H9 (cell line): ENCODE results near the gene PDE4C. TPM values are rescaled to one million over a fixed set of nuclear protein-coding genes. Genes with fewer than 3 reads are reported as not detected.

Source experiments
- DNase-seq: peaks from one replicate; pipeline ENCODE4 v3.0.0-alpha.2; 2017
- H2AFZ ChIP-seq: one replicate; pipeline ENCODE4 v1.6.1; 2013; ENCODE audit warnings: mild to moderate bottlenecking, low read length, control low read depth, moderate library complexity
- H2AK5ac ChIP-seq: 2 replicates; pipeline ENCODE4 v1.6.1; 2013; ENCODE audit warnings: low read length, control low read depth, mixed read lengths; ENCODE audit not compliant: insufficient read length
- H2BK120ac ChIP-seq: one replicate; pipeline ENCODE4 v1.6.1; 2013; ENCODE audit warnings: low read depth, mild to moderate bottlenecking, low read length, control low read depth, inconsistent platforms; ENCODE audit not compliant: poor library complexity, severe bottlenecking
- H2BK12ac ChIP-seq: 2 replicates; pipeline ENCODE4 v1.6.1; 2013; ENCODE audit warnings: low read length, control low read depth, mixed read lengths, low read depth; ENCODE audit not compliant: insufficient read length
- H2BK15ac ChIP-seq: 2 replicates; pipeline ENCODE4 v1.6.1; 2013; ENCODE audit warnings: low read depth, low read length, control low read depth
- H2BK20ac ChIP-seq: one replicate; pipeline ENCODE4 v1.6.1; 2013; ENCODE audit warnings: low read depth, mild to moderate bottlenecking, low read length, control low read depth, inconsistent platforms; ENCODE audit not compliant: poor library complexity, severe bottlenecking
- H2BK5ac ChIP-seq: 2 replicates; pipeline ENCODE4 v1.6.1; 2013; ENCODE audit warnings: low read length, control low read depth, mixed read lengths; ENCODE audit not compliant: insufficient read length
- H3K14ac ChIP-seq: 2 replicates; pipeline ENCODE4 v1.6.1; 2013; ENCODE audit warnings: low read length, control low read depth; ENCODE audit not compliant: insufficient read depth
- H3K18ac ChIP-seq: 2 replicates; pipeline ENCODE4 v1.6.1; 2013; ENCODE audit warnings: low read depth, mild to moderate bottlenecking, mixed read lengths, low read length, control low read depth; ENCODE audit not compliant: insufficient read length
- H3K23ac ChIP-seq: 2 replicates; pipeline ENCODE4 v1.6.1; 2013; ENCODE audit warnings: low read length, control low read depth, mixed read lengths, low read depth; ENCODE audit not compliant: insufficient read length
- H3K23me2 ChIP-seq: 2 replicates; pipeline ENCODE4 v1.6.1; 2013; ENCODE audit warnings: low read depth, mild to moderate bottlenecking, mixed read lengths, low read length, control low read depth; ENCODE audit not compliant: insufficient read length, poor library complexity, severe bottlenecking
- H3K27ac ChIP-seq: 2 replicates; pipeline ENCODE4 v1.5.1; 2013; ENCODE audit warnings: low read length, control low read depth, mixed read lengths, low read depth; ENCODE audit not compliant: insufficient read length
- H3K27me3 ChIP-seq: 2 replicates; pipeline ENCODE4 v1.6.1; 2013; ENCODE audit warnings: low read length, control low read depth, inconsistent platforms; ENCODE audit not compliant: insufficient read depth
- H3K4ac ChIP-seq: 2 replicates; pipeline ENCODE4 v1.6.1; 2013; ENCODE audit warnings: low read depth, mild to moderate bottlenecking, control low read depth, inconsistent platforms, low read length, moderate library complexity
- H3K4me1 ChIP-seq: 2 replicates; pipeline ENCODE4 v1.6.1; 2013; ENCODE audit warnings: low read length, control low read depth, inconsistent platforms; ENCODE audit not compliant: insufficient read depth
- H3K4me2 ChIP-seq: 2 replicates; pipeline ENCODE4 v1.6.1; 2013; ENCODE audit warnings: low read length, control low read depth, mixed read lengths; ENCODE audit not compliant: insufficient read length, insufficient read depth
- H3K56ac ChIP-seq: 2 replicates; pipeline ENCODE4 v1.6.1; 2013; ENCODE audit warnings: low read depth, mild to moderate bottlenecking, mixed read lengths, low read length, control low read depth; ENCODE audit not compliant: insufficient read length
- H3K79me1 ChIP-seq: 2 replicates; pipeline ENCODE4 v1.6.1; 2013; ENCODE audit warnings: low read depth, mild to moderate bottlenecking, moderate library complexity, low read length, control low read depth, inconsistent platforms; ENCODE audit not compliant: insufficient read depth, poor library complexity, severe bottlenecking
- H3K79me2 ChIP-seq: 2 replicates; pipeline ENCODE4 v1.6.1; 2013; ENCODE audit warnings: low read length, control low read depth, inconsistent platforms; ENCODE audit not compliant: insufficient read depth
- H3K9ac ChIP-seq: 2 replicates; pipeline ENCODE4 v1.6.1; 2013; ENCODE audit warnings: low read length, control low read depth, mixed read lengths; ENCODE audit not compliant: insufficient read length; ENCODE audit errors: extremely low read depth
- H3K9me3 ChIP-seq: one replicate; pipeline ENCODE4 v1.6.1; 2013; ENCODE audit warnings: low read depth, low read length, inconsistent platforms; ENCODE audit not compliant: control insufficient read depth
- H3T11ph ChIP-seq: one replicate; pipeline ENCODE4 v1.6.1; 2013; ENCODE audit warnings: mild to moderate bottlenecking, low read length, control low read depth, inconsistent platforms
- H4K20me1 ChIP-seq: one replicate; pipeline ENCODE4 v1.6.1; 2013; ENCODE audit not compliant: control insufficient read depth, insufficient read length, insufficient read depth
- H4K5ac ChIP-seq: 2 replicates; pipeline ENCODE4 v1.6.1; 2013; ENCODE audit warnings: low read depth, mild to moderate bottlenecking, mixed read lengths, low read length, control low read depth; ENCODE audit not compliant: insufficient read length
- H4K8ac ChIP-seq: replicated peaks from 2 replicates; pipeline ENCODE4 v1.6.1; 2013; ENCODE audit warnings: low read length, control low read depth, mixed read lengths, low read depth; ENCODE audit not compliant: insufficient read length
- H4K91ac ChIP-seq: 2 replicates; pipeline ENCODE4 v1.6.1; 2013; ENCODE audit warnings: low read depth, mild to moderate bottlenecking, moderate library complexity, mixed read lengths, low read length, control low read depth; ENCODE audit not compliant: insufficient read length
- H3K27ac Mint-ChIP-seq, 3 experiments: 2 replicates in 2 of 3; 3 replicates in 1 of 3; pipeline ENCODE4 v1.8.0; 2020 to 2021; ENCODE audit warnings: mixed read lengths in 3 of 3, mild to moderate bottlenecking in 1 of 3, moderate library complexity in 1 of 3
- H3K27me3 Mint-ChIP-seq: 2 replicates; pipeline ENCODE4 v1.8.0; 2021; ENCODE audit warnings: low read depth, mild to moderate bottlenecking, moderate library complexity, mixed read lengths
- H3K36me3 Mint-ChIP-seq, 3 experiments: 2 replicates in 2 of 3; 3 replicates in 1 of 3; pipeline ENCODE4 v1.8.0; 2020 to 2021; ENCODE audit warnings: low read depth in 3 of 3, mixed read lengths in 3 of 3; ENCODE audit not compliant: insufficient read depth in 1 of 3
- H3K4me1 Mint-ChIP-seq, 2 experiments: 2 replicates each; pipeline ENCODE4 v1.8.0; 2020; ENCODE audit warnings: mixed read lengths in 2 of 2
- H3K4me3 Mint-ChIP-seq, 2 experiments: 2 replicates in 1 of 2; 3 replicates in 1 of 2; pipeline ENCODE4 v1.8.0; 2020 to 2021; ENCODE audit warnings: mild to moderate bottlenecking in 2 of 2, mixed read lengths in 2 of 2, moderate library complexity in 1 of 2
- H3K9me3 Mint-ChIP-seq, 2 experiments: 2 replicates in 1 of 2; 3 replicates in 1 of 2; pipeline ENCODE4 v1.8.0; 2020; ENCODE audit warnings: mild to moderate bottlenecking in 2 of 2, mixed read lengths in 2 of 2, moderate library complexity in 1 of 2
- WGBS: extraction: QIAGEN DNeasy Blood & Tissue Kit; methylation state at CpG from one replicate; pipeline ENCODE4 v1.1.7; 2013; ENCODE audit warnings: missing lambda C conversion rate, low lambda C conversion rate, mixed read lengths; ENCODE audit not compliant: insufficient read length; ENCODE audit errors: extremely low coverage; 5-methylcytosine and 5-hydroxymethylcytosine counted together
- total RNA-seq: library from RNA; stranded (reverse); gene quantifications from 2 replicates; pipeline ENCODE4 v1.2.1, GENCODE V29; 2021
- TF ChIP-seq, protein P1 (sequence below): fragments of 200-600 bp; sonication (generic); conservative IDR thresholded peaks from 3 replicates; pipeline ENCODE4 v1.8.0; 2021; ENCODE audit warnings: antibody characterized with exemption, mild to moderate bottlenecking

The PDE4C gene
- total RNA-seq, 1 experiment from 2014 or later: 1.8 TPM

DNA sequence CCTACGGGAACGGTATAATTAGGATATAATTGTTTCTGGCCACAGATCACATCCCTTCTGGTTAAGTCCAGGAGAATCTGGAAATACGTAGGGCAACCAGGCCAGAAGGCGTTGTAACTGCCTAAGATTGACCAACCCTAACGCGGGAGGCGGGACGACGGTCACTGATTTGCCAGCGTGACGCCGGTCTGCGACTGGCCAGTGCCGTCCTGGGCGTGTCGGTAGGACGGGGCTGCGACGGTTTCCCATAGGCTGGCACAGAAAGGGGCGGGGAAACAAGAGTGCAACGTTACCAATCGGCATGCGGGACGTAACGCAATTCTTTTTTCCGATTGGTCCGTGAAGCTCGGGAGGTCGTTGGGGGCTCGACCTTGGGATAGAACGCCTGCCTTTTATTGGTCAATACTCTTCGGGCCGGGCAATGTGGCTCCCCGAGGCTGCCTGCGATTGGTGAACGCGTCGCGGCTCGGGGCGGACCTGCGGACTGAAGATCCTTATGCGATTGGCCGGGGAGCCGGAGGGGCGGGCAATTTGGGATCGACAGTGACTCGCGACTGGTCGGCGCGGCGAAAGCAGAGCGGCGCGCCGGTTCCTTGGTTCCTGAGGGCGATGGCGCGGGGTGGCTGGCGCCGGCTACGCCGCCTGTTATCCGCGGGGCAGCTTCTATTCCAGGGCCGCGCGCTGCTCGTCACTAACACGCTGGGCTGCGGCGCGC, 33.4 kb downstream of the PDE4C start, which contains the start of gene MPV17L2:
TSS of gene MPV17L2 (plus strand) at position 546 of the 715 bp plus-strand sequence. CDS start at position 610, 64 bp downstream.
- Histone ChIP-seq H4K20me1 (no peaks in the 10 kb centered on the region), H3K79me1 (peaks cover 6% of the 10 kb centered on the region), H2BK12ac (no peak within 1 kb of the TSS), H3K18ac (peak within 1 kb of the TSS; percentile 39), H3K27me3 (no peaks in the 10 kb centered on the region), H2AFZ (no peak within 1 kb of the TSS), H2BK20ac (no peak within 1 kb of the TSS), H3K14ac (no peak within 1 kb of the TSS; the same call in 1 of the 2 replicates), H3K23ac (no peak within 1 kb of the TSS), H4K8ac (no peak within 1 kb of the TSS), H3K56ac (no peak within 1 kb of the TSS), H3K9me3 (no peaks in the 10 kb centered on the region), H3T11ph (no peak within 1 kb of the TSS), H4K5ac (no peak within 1 kb of the TSS), H3K79me2 (peaks cover 2% of the 10 kb centered on the region; the same call in 1 of the 2 replicates), H3K23me2 (peaks cover 8% of the 10 kb centered on the region), H3K4me1 (no peaks in the 10 kb centered on the region; the same call in 1 of the 2 replicates), H4K91ac (no peak within 1 kb of the TSS), H3K4ac (no peak within 1 kb of the TSS), H2BK120ac (no peak within 1 kb of the TSS), H2BK15ac (no peak within 1 kb of the TSS), H3K27ac (no peak within 1 kb of the TSS), H3K4me2 (peak within 1 kb of the TSS; percentile 87), H3K9ac (peak within 1 kb of the TSS; percentile 5), H2AK5ac (no peak within 1 kb of the TSS), H2BK5ac (no peak within 1 kb of the TSS)
- no peaks in the 10 kb centered on the region; a peak in 1 of 5 replicates for H3K9me3 Mint-ChIP-seq
- peaks cover 17 to 20% of the 10 kb centered on the region in 2 experiments for H3K4me1 Mint-ChIP-seq
- peak within 1 kb of the TSS; percentile 84 to 90 for H3K4me3 Mint-ChIP-seq
- TF ChIP-seq, protein P1, sequence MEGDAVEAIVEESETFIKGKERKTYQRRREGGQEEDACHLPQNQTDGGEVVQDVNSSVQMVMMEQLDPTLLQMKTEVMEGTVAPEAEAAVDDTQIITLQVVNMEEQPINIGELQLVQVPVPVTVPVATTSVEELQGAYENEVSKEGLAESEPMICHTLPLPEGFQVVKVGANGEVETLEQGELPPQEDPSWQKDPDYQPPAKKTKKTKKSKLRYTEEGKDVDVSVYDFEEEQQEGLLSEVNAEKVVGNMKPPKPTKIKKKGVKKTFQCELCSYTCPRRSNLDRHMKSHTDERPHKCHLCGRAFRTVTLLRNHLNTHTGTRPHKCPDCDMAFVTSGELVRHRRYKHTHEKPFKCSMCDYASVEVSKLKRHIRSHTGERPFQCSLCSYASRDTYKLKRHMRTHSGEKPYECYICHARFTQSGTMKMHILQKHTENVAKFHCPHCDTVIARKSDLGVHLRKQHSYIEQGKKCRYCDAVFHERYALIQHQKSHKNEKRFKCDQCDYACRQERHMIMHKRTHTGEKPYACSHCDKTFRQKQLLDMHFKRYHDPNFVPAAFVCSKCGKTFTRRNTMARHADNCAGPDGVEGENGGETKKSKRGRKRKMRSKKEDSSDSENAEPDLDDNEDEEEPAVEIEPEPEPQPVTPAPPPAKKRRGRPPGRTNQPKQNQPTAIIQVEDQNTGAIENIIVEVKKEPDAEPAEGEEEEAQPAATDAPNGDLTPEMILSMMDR: no peak
- no peaks in the 10 kb centered on the region; the same call in 1 of the 2 replicates for H3K27me3 Mint-ChIP-seq
- DNase-seq: peak; percentile 100
- no CpG with 5 or more reads among the region's 74 CpGs for WGBS
- peak within 1 kb of the TSS; percentile 88 to 96 (median 95) for H3K27ac Mint-ChIP-seq
- H3K36me3 Mint-ChIP-seq: peaks cover 3 to 18% (median 18%) of the 10 kb centered on the region in 3 experiments
